GM12801 (cell line): Measurements from ENCODE around the gene TOP3B.

Source experiments
- CTCF ChIP-seq: IDR thresholded peaks from one replicate; pipeline ENCODE4 v1.5.1; 2011; ENCODE audit warnings: control low read depth; ENCODE audit not compliant: insufficient read length; ENCODE audit errors: extremely low read depth

The TOP3B gene

DNA sequence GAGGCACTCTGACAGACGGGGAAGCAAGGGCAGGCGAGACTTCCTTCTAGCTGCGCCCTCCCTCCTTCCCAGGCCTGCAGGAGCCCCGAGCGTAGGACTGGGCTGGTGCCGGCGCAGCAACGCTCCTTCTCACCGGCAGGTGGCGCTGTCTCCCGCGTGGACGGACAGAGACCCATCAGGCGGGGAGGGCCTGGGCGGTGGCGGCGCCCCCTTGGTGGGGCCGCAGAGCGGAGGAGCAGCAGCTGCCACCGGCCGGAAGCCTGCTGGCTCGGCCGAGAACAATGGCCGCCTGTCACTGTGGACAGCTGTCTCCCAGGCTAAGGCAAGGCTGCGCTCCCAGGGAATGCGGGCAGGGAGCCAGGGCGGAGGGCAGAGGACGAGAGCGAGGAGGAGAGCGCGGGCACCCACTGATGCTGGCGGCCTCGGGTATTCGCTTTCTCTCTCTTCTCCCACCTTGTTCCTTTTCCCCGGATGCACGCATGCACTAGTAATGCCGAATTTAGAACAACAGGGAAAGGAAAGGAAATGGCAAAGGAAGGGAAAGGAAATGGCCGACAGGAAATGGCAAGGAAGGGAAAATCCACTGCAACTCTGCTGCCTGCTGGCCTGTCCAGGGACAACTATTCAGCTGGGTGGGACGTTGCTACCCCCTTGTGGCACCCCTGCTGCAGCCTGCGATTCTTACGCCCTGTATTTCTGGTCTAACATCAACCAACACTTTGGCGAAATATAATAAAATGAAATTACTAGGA, 44.3 kb downstream of the TOP3B start:
- TF ChIP-seq CTCF = no peak

GRCh38 chr22:21937821-21938070, 44.8 kb downstream of the TOP3B start:
- no peak for TF ChIP-seq CTCF

DNA sequence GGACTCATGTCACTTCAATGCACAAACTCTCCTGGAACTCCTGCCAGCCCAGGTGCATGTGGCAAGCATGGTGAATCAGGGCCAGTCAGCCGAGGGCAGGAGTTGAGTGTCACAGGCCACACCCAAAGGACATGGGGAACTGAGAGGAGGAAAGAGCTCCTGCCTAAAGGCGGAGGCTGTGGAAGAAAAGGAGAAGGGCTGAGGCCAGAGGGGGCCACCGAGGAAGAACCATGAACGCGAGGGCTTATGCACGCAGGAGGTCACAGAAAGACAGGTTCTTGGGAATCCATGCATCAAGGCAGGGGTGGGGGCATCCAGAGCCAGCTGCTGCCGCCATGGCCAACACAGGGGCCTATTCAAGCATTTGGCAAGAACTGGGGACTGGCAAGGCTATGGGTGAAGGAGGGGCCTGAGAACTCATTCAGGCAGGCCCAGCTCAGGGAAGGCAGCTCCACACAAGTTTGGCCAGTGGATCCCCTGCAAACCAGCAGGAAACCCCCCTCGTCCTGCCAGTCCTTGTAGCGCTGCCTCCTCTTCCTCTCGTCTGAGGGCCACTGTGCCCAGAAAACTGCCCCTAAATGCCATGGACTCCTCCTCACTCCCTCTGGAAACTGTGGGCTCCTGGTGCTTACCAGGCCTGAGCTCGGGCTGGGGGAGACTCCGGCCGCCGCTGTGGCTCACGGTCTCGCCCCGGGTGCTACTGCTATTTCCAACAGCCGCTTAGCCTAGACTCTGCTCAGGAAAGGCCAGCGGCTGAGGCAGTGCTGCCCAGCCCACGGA, 45.4 kb downstream of the TOP3B start:
- TF ChIP-seq CTCF = no peak

DNA sequence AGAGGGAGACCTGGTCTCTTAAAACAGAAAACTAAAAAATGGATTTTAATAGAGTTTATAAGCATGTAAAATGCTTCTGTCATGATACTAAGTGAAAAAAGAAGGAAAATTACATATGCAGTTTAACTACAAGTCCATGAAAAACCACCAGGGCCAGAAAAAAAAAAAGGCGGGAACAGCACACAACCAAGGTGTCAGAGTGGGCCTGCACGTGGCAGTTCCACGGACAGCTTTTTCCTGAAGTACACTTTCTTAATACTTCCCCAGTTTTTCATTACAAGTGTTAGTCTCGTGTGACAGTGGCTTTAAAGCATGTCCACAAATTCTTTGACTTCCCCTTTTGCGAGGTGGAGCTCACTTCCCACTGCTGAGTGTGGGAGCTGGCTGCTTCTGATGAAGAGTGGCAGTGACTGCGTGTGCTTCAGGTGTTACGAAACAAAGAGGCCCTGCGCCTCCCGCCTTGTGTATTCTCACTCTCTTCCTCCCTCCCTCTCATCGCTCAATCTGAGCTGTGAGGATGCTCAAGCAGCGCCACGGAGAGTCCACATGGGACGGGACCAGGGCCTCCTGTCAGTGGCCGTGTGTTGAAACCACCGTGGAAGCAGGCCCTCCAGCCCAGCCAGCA, 46.3 kb downstream of the TOP3B start:
- no peak for TF ChIP-seq CTCF

DNA sequence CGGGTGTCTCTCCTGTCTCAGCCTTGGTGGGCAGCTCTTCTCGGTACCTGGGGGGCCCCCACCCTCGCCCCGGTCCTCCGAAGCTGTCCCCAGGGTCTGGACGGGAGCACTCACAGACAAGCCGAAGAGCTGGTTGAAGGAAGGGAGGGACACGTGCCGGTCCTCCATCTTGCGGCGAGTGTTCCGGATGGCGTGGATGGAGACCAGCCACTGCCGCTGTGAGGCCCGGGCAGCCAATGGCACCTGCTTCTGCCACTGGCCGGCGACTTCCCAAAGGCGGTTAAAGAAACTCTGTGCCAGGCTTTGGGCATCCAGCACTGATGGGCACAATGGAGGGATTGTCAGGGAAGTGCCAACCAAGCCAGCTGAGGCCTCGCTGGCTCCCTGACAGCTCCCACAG, 48.7 kb downstream of the TOP3B start:
- TF ChIP-seq CTCF = no peak

- no peak for TF ChIP-seq CTCF
Measured at GRCh38 chr22:21933413-21933812, 49.2 kb downstream of the TOP3B start.

GRCh38 chr22:21932347-21932746, 50.2 kb downstream of the TOP3B start:
- no peak for TF ChIP-seq CTCF
